Lower leg skin (tissue), 4 donors: ENCODE measurements around the gene RB1. TPM values are rescaled to one million over a fixed set of nuclear protein-coding genes. Genes with fewer than 3 reads are reported as not detected.
"Not testable (repeated sequence)": the region's sequence is repeated elsewhere in the genome, so short reads cannot be mapped to it uniquely, and the experiment has no call there.

Experiments
- DNase-seq, 2 donors: peaks; one replicate each; pipeline ENCODE4 v3.0.0-alpha.2; 2019; ENCODE audit warnings: low spot score in 2 of 2
- H3K4me3 ChIP-seq: fragments of 200-600 bp; sonication (generic); 2 replicates; pipeline ENCODE4 v1.5.1; 2017; ENCODE audit warnings: mild to moderate bottlenecking, low read depth; ENCODE audit not compliant: poor library complexity, severe bottlenecking
- POLR2A ChIP-seq, 2 donors: fragments of 450-650 bp; IDR thresholded peaks; one replicate each; pipeline ENCODE4 v1.6.1; 2016 to 2017; ENCODE audit warnings: antibody characterized with exemption in 2 of 2, mild to moderate bottlenecking in 1 of 2, moderate library complexity in 1 of 2
- WGBS, 2 donors: methylation state at CpG; one replicate each; pipeline ENCODE4 v1.1.5; 2018; 5-methylcytosine and 5-hydroxymethylcytosine counted together
- intact Hi-C: fragments of 100-400 bp; cut with DNase I; formaldehyde crosslinking; loops from one replicate; pipeline ENCODE4 v1.15.0; 2023; ENCODE audit warnings: low total_unique reads
- total RNA-seq, 4 donors: library from RNA; depleted of rRNA; stranded (reverse); fragments of >200 nt; gene quantifications; one replicate each; pipeline ENCODE4 v1.1.0, GENCODE V29; 2016
- TF ChIP-seq, protein P1 (sequence below), 3 donors: fragments of 450-650 bp; IDR thresholded peaks; one replicate each; pipeline ENCODE4 v1.5.1; 2016; ENCODE audit warnings: antibody characterized with exemption in 3 of 3, mild to moderate bottlenecking in 3 of 3, moderate library complexity in 2 of 3

The RB1 gene
- total RNA-seq, 4 donors from 2014 or later = 15.8 to 20.0 (median 16.4) TPM

- DNase-seq = no peak
- no peak overlapping the region for H3K4me3 ChIP-seq
- TF ChIP-seq, protein P1, sequence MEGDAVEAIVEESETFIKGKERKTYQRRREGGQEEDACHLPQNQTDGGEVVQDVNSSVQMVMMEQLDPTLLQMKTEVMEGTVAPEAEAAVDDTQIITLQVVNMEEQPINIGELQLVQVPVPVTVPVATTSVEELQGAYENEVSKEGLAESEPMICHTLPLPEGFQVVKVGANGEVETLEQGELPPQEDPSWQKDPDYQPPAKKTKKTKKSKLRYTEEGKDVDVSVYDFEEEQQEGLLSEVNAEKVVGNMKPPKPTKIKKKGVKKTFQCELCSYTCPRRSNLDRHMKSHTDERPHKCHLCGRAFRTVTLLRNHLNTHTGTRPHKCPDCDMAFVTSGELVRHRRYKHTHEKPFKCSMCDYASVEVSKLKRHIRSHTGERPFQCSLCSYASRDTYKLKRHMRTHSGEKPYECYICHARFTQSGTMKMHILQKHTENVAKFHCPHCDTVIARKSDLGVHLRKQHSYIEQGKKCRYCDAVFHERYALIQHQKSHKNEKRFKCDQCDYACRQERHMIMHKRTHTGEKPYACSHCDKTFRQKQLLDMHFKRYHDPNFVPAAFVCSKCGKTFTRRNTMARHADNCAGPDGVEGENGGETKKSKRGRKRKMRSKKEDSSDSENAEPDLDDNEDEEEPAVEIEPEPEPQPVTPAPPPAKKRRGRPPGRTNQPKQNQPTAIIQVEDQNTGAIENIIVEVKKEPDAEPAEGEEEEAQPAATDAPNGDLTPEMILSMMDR (IDR thresholded peaks at IDR 0.05) = no peak
- no peak for TF ChIP-seq POLR2A (IDR thresholded peaks at IDR 0.05)
- 95 to 96% methylated on average over 2 of the region's 2 CpGs for WGBS, 2 donors
- intact Hi-C loops = loop anchor here (5.0 kb wide), 1 partner anchor 1448 kb away; no protein-coding TSS in a partner anchor
Measured at GRCh38 chr13:48349525-48349924, 46.0 kb downstream of the RB1 start.

DNA sequence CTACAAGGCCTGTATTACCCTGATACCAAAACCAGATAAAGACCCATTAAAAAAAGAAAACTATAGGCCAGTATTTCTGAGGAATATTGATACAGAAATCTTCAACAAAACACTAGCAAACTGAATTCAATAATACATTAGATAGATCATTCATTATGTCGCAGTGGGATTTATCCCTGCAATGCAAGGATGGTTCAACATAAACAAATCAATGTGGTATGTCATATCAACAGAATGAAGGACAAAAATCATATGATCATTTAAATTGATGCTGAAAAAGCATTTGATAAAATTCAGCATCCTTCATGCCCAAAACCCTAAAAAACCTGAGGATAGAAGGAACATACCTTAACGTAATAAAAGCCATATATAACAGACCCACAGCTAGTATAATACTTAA is 50.0 kb downstream of the RB1 start:
- no peak for DNase-seq
- intact Hi-C loops = no loop called here
- H3K4me3 ChIP-seq = no peak overlapping the region
- TF ChIP-seq POLR2A (IDR thresholded peaks at IDR 0.05) = no peak
- TF ChIP-seq, protein P1 (IDR thresholded peaks at IDR 0.05) = no peak
- 98% methylated on average over 2 of the region's 2 CpGs for WGBS, 2 donors

GRCh38 chr13:48355524-48355923 is 52.0 kb downstream of the RB1 start:
- intact Hi-C loops, H3K4me3 ChIP-seq, DNase-seq: not testable (repeated sequence)
- 94 to 97% methylated on average over 2 of the region's 2 CpGs for WGBS, 2 donors

DNA sequence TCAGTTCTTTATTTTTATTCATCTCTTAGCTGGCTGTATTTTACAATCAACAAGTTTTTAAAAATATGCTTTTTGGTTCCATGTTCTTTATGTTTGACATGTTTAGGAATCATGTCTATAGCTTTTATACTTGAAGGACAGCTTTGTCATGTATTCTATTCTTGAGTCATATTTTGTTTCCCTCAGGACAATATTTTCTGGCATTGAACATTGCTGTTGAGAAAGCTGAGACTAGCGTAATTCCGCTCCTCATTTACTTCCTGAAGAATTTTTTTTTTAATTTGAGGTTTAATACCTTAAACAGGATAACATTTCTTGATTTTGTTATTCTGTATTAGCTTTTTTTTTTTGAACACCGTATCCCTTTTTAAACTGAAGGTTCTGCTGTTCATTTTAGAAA is 53.2 kb downstream of the RB1 start:
- intact Hi-C loops = no loop called here
- DNase-seq = no peak
- TF ChIP-seq, protein P1 (IDR thresholded peaks at IDR 0.05) = no peak
- TF ChIP-seq POLR2A (IDR thresholded peaks at IDR 0.05) = no peak
- H3K4me3 ChIP-seq = no peak overlapping the region
- WGBS, 2 donors = 26 to 36% methylated on average over 3 of the region's 3 CpGs

DNA sequence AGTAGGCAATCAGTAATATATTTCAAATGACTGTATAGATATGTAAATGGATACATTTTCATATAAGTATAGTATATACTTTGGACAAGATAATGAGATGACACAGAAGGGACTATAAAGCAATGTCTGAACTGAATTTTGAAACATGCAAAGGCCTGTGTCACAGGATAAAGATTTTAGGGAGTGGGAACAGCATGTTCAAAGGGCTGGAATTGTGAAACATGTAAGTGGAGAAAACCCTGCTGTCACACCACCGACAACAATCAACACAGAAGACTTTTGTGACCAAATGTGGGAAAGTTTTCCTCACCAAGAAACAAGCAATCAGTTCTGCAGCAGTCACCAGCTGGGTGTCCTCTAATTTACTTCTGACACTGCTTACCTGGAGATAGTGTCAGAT is 66.4 kb downstream of the RB1 start:
- H3K4me3 ChIP-seq = no peak overlapping the region
- no peak for TF ChIP-seq POLR2A (IDR thresholded peaks at IDR 0.05)
- TF ChIP-seq, protein P1 (IDR thresholded peaks at IDR 0.05) = no peak
- DNase-seq = no peak
- intact Hi-C loops = no loop called here
- 82 to 85% methylated on average over 1 of the region's 1 CpG for WGBS, 2 donors

- WGBS, 2 donors = 75 to 92% methylated on average over 2 of the region's 2 CpGs
- no peak for TF ChIP-seq POLR2A (IDR thresholded peaks at IDR 0.05)
- TF ChIP-seq, protein P1 (IDR thresholded peaks at IDR 0.05) = no peak
- DNase-seq = no peak
- intact Hi-C loops = no loop called here
- no peak overlapping the region for H3K4me3 ChIP-seq
Measured at GRCh38 chr13:48370815-48371214, 67.3 kb downstream of the RB1 start.
